ENCODE measurements around the gene LIPI.

Gene LIPI

DNA sequence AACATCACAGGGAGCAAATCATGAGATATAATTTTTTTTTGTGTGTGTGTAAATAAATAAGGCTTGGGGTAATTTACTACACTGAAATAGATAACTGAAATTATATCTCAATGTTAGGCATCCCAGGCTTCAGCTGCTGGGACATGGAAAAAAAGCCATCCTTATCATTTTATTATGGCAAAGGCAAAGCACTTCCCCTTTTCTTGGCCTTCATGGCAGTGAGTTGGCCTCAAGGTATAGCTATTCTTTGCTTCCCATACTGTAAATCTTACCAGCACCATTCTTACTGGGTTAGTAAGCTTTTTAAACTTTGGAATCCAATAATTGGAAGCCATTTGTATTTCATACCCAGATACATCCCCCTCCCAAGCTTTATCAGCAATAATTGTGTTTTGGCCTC, 34.2 kb upstream of the LIPI start:
- no peak overlapping the region for H3K4me3 ChIP-seq (ENCODE audit: low read depth in 1 of 2, low read length in 1 of 2)
- no peak for TF ChIP-seq CTCF (IDR thresholded peaks at IDR 0.05)

DNA sequence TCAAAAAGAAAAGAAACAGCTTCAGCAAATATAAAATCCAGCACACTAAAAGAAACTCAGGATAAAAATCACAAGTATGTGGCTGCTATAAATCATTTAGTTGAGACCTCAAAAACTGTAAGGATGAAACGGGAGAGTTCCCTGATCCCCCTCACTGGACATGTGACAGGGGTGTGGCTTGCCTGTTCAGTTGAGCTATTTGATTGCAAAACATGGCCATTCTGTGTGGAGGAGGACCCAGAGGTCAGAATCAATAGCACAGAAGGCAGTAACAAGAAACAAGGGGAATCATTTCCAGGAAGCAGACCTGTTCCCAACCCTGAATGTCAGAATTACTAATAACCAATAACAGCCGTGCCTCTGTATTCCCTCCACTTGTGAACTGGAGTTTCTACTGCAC, 33.1 kb upstream of the LIPI start:
- Histone ChIP-seq H3K27me3 (no peaks in the 10 kb centered on the region), H3K36me3 (no peaks in the 10 kb centered on the region), H3K4me3 (ENCODE audit: low read depth in 1 of 2, low read length in 1 of 2) (no peak overlapping the region), H3K27ac (no peak overlapping the region), H3K4me1 (ENCODE audit: control insufficient read depth in 1 of 2, insufficient read depth in 1 of 2, low read depth in 1 of 2, low read length in 1 of 2) (no peaks in the 10 kb centered on the region), H3K9me3 (no peaks in the 10 kb centered on the region)
- TF ChIP-seq CTCF (IDR thresholded peaks at IDR 0.05): no peak

More for the DNA sequence above, 34.2 kb upstream of the LIPI start:
- Histone ChIP-seq H3K9me3 (no peaks in the 10 kb centered on the region), H3K36me3 (no peaks in the 10 kb centered on the region), H3K27ac (no peak overlapping the region), H3K27me3 (no peaks in the 10 kb centered on the region), H3K4me1 (ENCODE audit: control insufficient read depth in 1 of 2, insufficient read depth in 1 of 2, low read depth in 1 of 2, low read length in 1 of 2) (no peaks in the 10 kb centered on the region)

GRCh38 chr21:14243461-14243860, 32.7 kb upstream of the LIPI start:
- no peaks in the 10 kb centered on the region for H3K4me1 ChIP-seq (ENCODE audit: control insufficient read depth in 1 of 2, insufficient read depth in 1 of 2, low read depth in 1 of 2, low read length in 1 of 2)

DNA sequence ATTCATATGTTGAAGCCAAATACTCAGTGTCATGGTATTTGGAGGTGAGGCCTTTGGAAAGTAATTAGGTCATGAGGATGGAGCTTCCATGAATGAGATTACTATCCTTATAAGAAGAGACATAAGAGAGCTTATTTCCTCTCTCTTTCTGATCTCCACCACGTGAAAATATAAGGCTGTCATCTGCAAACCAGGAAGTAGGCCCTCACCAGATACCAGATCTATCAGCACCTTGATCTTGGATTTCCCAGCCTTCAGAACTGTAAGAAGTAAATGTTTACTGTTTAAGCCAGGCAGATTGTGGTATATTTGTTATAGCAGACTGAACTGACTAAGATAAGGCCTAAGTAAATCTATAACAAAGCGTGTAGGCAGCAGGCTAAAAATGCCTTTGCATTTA, 30.5 kb upstream of the LIPI start:
- Histone ChIP-seq H3K9me3 (no peaks in the 10 kb centered on the region), H3K36me3 (no peaks in the 10 kb centered on the region), H3K27me3 (no peaks in the 10 kb centered on the region), H3K4me1 (ENCODE audit: control insufficient read depth in 1 of 2, insufficient read depth in 1 of 2, low read depth in 1 of 2, low read length in 1 of 2) (no peaks in the 10 kb centered on the region), H3K27ac (no peak overlapping the region), H3K4me3 (ENCODE audit: low read depth in 1 of 2, low read length in 1 of 2) (no peak overlapping the region)
- TF ChIP-seq CTCF (IDR thresholded peaks at IDR 0.05): no peak

More at GRCh38 chr21:14243461-14243860, 32.7 kb upstream of the LIPI start:
- TF ChIP-seq CTCF (IDR thresholded peaks at IDR 0.05): no peak
- H3K4me3 ChIP-seq (ENCODE audit: low read depth in 1 of 2, low read length in 1 of 2): no peak overlapping the region
- no peaks in the 10 kb centered on the region for H3K27me3 ChIP-seq
- no peak overlapping the region for H3K27ac ChIP-seq
- H3K36me3 ChIP-seq: no peaks in the 10 kb centered on the region
- no peaks in the 10 kb centered on the region for H3K9me3 ChIP-seq

DNA sequence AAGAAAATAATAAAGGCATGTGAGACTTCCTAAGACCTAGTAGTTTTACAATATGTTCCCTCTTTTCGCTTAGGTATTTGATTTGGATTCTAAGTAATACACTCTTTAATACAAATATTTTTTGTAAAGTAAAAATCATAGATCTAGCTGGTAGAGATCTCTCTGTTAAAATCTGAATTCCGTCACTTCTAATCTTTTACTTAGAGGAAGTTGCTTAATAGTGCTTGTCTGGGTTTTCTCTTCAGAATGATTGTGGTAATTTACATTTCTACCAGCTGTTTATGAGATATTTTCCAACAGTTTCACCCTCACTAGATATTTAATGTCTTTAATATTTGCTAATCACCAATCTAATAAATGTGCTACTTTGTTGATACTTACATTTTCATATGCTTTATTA, 28.5 kb upstream of the LIPI start:
- Histone ChIP-seq H3K27me3 (no peaks in the 10 kb centered on the region), H3K4me3 (ENCODE audit: low read depth in 1 of 2, low read length in 1 of 2) (no peak overlapping the region), H3K9me3 (no peaks in the 10 kb centered on the region), H3K4me1 (ENCODE audit: control insufficient read depth in 1 of 2, insufficient read depth in 1 of 2, low read depth in 1 of 2, low read length in 1 of 2) (no peaks in the 10 kb centered on the region), H3K36me3 (no peaks in the 10 kb centered on the region), H3K27ac (no peak overlapping the region)
- no peak for TF ChIP-seq CTCF (IDR thresholded peaks at IDR 0.05)

GRCh38 chr21:14236180-14236579, 25.4 kb upstream of the LIPI start:
- Histone ChIP-seq H3K9me3 (no peaks in the 10 kb centered on the region), H3K4me3 (ENCODE audit: low read depth in 1 of 2, low read length in 1 of 2) (no peak overlapping the region), H3K27ac (no peak overlapping the region), H3K4me1 (ENCODE audit: control insufficient read depth in 1 of 2, insufficient read depth in 1 of 2, low read depth in 1 of 2, low read length in 1 of 2) (no peaks in the 10 kb centered on the region), H3K27me3 (no peaks in the 10 kb centered on the region), H3K36me3 (no peaks in the 10 kb centered on the region)
- TF ChIP-seq CTCF (IDR thresholded peaks at IDR 0.05): no peak

Measured in neutrophil (primary cell).